HepG2 (cell line): ENCODE data around the gene LRPPRC. TPM values are rescaled to one million over a fixed set of nuclear protein-coding genes. Genes with fewer than 3 reads are reported as not detected.

Source experiments
- EHMT2 ChIP-seq: fragments of 200-600 bp; sonication (generic); IDR thresholded peaks from 2 replicates; pipeline ENCODE4 v1.7.0; 2017; ENCODE audit warnings: antibody characterized with exemption, low read depth, low read length, borderline replicate concordance
- NFKBIZ ChIP-seq: IDR thresholded peaks from 2 replicates; pipeline ENCODE4 v1.6.1; 2018; ENCODE audit warnings: missing genetic modification reagents, missing compliant biosample characterization
- PAF1 ChIP-seq: IDR thresholded peaks from 2 replicates; pipeline ENCODE4 v1.6.1; 2016; ENCODE audit warnings: missing genetic modification reagents, missing compliant biosample characterization
- SALL1 ChIP-seq: sonication (generic); formaldehyde crosslinking; IDR thresholded peaks from 2 replicates; pipeline ENCODE4 v1.8.0; 2022; ENCODE audit warnings: mild to moderate bottlenecking, missing genetic modification reagents
- SRSF1 ChIP-seq: fragments of 200-400 bp; formaldehyde crosslinking; optimal IDR thresholded peaks from 2 replicates; pipeline ENCODE3; 2017; ENCODE audit warnings: mild to moderate bottlenecking, low read depth, low read length, moderate library complexity
- ZNF292 ChIP-seq: sonication (generic); formaldehyde crosslinking; IDR thresholded peaks from 2 replicates; pipeline ENCODE4 v1.8.1; 2022; ENCODE audit warnings: mild to moderate bottlenecking, low read depth, missing genetic modification reagents, borderline replicate concordance
- ZNF317 ChIP-seq: sonication (generic); formaldehyde crosslinking; IDR thresholded peaks from 2 replicates; pipeline ENCODE4 v1.5.0; 2020; ENCODE audit warnings: mild to moderate bottlenecking, missing genetic modification reagents
- ZNF318 ChIP-seq: sonication (generic); formaldehyde crosslinking; IDR thresholded peaks from 2 replicates; pipeline ENCODE4 v1.4.0; 2020; ENCODE audit warnings: mild to moderate bottlenecking, missing genetic modification reagents
- ZNF577 ChIP-seq: sonication (generic); formaldehyde crosslinking; IDR thresholded peaks from 2 replicates; pipeline ENCODE4 v1.4.0; 2020; ENCODE audit warnings: mild to moderate bottlenecking, low read depth, missing genetic modification reagents, borderline replicate concordance
- ZNF724P ChIP-seq: sonication (generic); formaldehyde crosslinking; IDR thresholded peaks from 2 replicates; pipeline ENCODE4 v1.8.0; 2022; ENCODE audit warnings: missing genetic modification reagents, borderline replicate concordance
- polyA plus RNA-seq, 8 experiments: library from polyadenylated mRNA; depleted of rRNA in 3 of 8; stranded (reverse) in 7 of 8; unstranded in 1 of 8; fragments of >200 nt; fragmentation: Illumina TruSeq in 4 of 8; extraction: Trizol in 4 of 8; gene quantifications; 2 replicates each; pipeline versions ENCODE4 v1.2.1 to v1.2.3, GENCODE V29; 2011 to 2016; ENCODE audit warnings: low read depth in 4 of 8, missing spikeins in 1 of 8, mixed read lengths in 1 of 8; ENCODE audit not compliant: insufficient read depth in 1 of 8
- total RNA-seq, 5 experiments: library from RNA; depleted of rRNA; stranded (reverse); fragments of >200 nt; fragmentation: Illumina TruSeq; extraction: Trizol; gene quantifications; 2 replicates each; pipeline ENCODE4 v1.2.3, GENCODE V29; 2016; ENCODE audit warnings: low read depth in 1 of 5
- TF ChIP-seq, protein P1 (sequence below): sonication (generic); formaldehyde crosslinking; IDR thresholded peaks from 2 replicates; pipeline ENCODE4 v1.5.0; 2020; ENCODE audit warnings: missing genetic modification reagents
- TF ChIP-seq, protein P2 (sequence below), 2 experiments: sonication (generic) in 1 of 2; formaldehyde crosslinking in 1 of 2; IDR thresholded peaks; 2 replicates each; pipeline versions ENCODE4 v1.4.0 to v1.6.1; 2016 to 2020; ENCODE audit warnings: borderline replicate concordance in 1 of 2, low read depth in 1 of 2, mild to moderate bottlenecking in 1 of 2, missing genetic modification reagents in 1 of 2

The LRPPRC gene
- total and polyA plus RNA-seq, 2 of the 13 experiments (the other 11 are each of a cell fraction or from before 2014, with no cell fraction given): 117 to 167 TPM

- TF ChIP-seq ZNF318 (CRISPR knock-in tag): no peak
- TF ChIP-seq, protein P1, sequence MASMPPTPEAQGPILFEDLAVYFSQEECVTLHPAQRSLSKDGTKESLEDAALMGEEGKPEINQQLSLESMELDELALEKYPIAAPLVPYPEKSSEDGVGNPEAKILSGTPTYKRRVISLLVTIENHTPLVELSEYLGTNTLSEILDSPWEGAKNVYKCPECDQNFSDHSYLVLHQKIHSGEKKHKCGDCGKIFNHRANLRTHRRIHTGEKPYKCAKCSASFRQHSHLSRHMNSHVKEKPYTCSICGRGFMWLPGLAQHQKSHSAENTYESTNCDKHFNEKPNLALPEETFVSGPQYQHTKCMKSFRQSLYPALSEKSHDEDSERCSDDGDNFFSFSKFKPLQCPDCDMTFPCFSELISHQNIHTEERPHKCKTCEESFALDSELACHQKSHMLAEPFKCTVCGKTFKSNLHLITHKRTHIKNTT: no peak
- 0 out of 2 replicates have a peak, but pooled peaks have one; percentile 14 for TF ChIP-seq ZNF292
- peak; percentile 32; the same call in 1 of the 2 replicates for TF ChIP-seq SALL1
- TF ChIP-seq ZNF724P (CRISPR knock-in tag): no peak
- TF ChIP-seq, protein P2, sequence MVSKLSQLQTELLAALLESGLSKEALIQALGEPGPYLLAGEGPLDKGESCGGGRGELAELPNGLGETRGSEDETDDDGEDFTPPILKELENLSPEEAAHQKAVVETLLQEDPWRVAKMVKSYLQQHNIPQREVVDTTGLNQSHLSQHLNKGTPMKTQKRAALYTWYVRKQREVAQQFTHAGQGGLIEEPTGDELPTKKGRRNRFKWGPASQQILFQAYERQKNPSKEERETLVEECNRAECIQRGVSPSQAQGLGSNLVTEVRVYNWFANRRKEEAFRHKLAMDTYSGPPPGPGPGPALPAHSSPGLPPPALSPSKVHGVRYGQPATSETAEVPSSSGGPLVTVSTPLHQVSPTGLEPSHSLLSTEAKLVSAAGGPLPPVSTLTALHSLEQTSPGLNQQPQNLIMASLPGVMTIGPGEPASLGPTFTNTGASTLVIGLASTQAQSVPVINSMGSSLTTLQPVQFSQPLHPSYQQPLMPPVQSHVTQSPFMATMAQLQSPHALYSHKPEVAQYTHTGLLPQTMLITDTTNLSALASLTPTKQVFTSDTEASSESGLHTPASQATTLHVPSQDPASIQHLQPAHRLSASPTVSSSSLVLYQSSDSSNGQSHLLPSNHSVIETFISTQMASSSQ (IDR thresholded peaks at IDR 0.05; ENCODE audit: low read depth): no peak
- TF ChIP-seq, protein P2 (CRISPR knock-in tag; IDR thresholded peaks at IDR 0.05; ENCODE audit: borderline replicate concordance): no peak
- no peak for TF ChIP-seq NFKBIZ (CRISPR knock-in tag)
- no peak for TF ChIP-seq SRSF1
- TF ChIP-seq ZNF577 (CRISPR knock-in tag): no peak
- no peak for TF ChIP-seq EHMT2
- TF ChIP-seq PAF1 (CRISPR knock-in tag): 0 out of 2 replicates have a peak, but pooled peaks have one; percentile 53
- TF ChIP-seq ZNF317: peak; percentile 94
Observed at GRCh38 chr2:43882312-43882711, 113.5 kb downstream of the LRPPRC start (continued).
